SK-N-SH treated with all-trans-retinoic acid at 6 μM for 48 hours (cell line): ENCODE data around the gene SLC35F4.

ENCODE experiments used
- ARNTL ChIP-seq: fragments of 450-650 bp; formaldehyde crosslinking; IDR thresholded peaks from 2 replicates; pipeline ENCODE4 v1.5.0; 2020; ENCODE audit warnings: low read depth, mild to moderate bottlenecking, moderate library complexity, borderline replicate concordance
- BACH2 ChIP-seq: fragments of 250-450 bp; sonication (Bioruptor Pico); IDR thresholded peaks from 2 replicates; pipeline ENCODE4 v1.9.0; 2021; ENCODE audit warnings: mild to moderate bottlenecking, borderline replicate concordance
- CREB5 ChIP-seq: fragments of 250-450 bp; sonication (Bioruptor Pico); IDR thresholded peaks from 2 replicates; pipeline ENCODE4 v1.5.1; 2020; ENCODE audit warnings: low read depth, mild to moderate bottlenecking, moderate library complexity
- GLIS3 ChIP-seq: fragments of 250-450 bp; sonication (Bioruptor Pico); IDR thresholded peaks from 2 replicates; pipeline ENCODE4 v1.5.0; 2020; ENCODE audit warnings: mild to moderate bottlenecking, moderate library complexity
- ISL1 ChIP-seq: fragments of 250-450 bp; sonication (Bioruptor Pico); IDR thresholded peaks from 2 replicates; pipeline ENCODE4 v2.1.2; 2022; ENCODE audit warnings: mild to moderate bottlenecking, moderate library complexity
- OSR1 ChIP-seq: fragments of 250-450 bp; sonication (Bioruptor Pico); IDR thresholded peaks from 2 replicates; pipeline ENCODE4 v1.8.0; 2022; ENCODE audit warnings: moderate library complexity, mild to moderate bottlenecking, inconsistent platforms
- POU6F1 ChIP-seq: fragments of 250-450 bp; sonication (Bioruptor Pico); IDR thresholded peaks from 2 replicates; pipeline ENCODE4 v1.8.0; 2021; ENCODE audit warnings: low read depth, mild to moderate bottlenecking, moderate library complexity, borderline replicate concordance
- PPARA ChIP-seq: fragments of 250-450 bp; sonication (Bioruptor Pico); IDR thresholded peaks from 2 replicates; pipeline ENCODE4 v1.5.0; 2020; ENCODE audit warnings: mild to moderate bottlenecking, borderline replicate concordance
- TCF4 ChIP-seq: fragments of 250-450 bp; sonication (Bioruptor Pico); IDR thresholded peaks from 2 replicates; pipeline ENCODE4 v1.8.0; 2021; ENCODE audit warnings: mild to moderate bottlenecking, moderate library complexity, borderline replicate concordance
- TOX ChIP-seq: fragments of 250-450 bp; sonication (Bioruptor Pico); IDR thresholded peaks from 2 replicates; pipeline ENCODE4 v1.8.0; 2021; ENCODE audit warnings: mild to moderate bottlenecking, moderate library complexity, borderline replicate concordance
- ZNF565 ChIP-seq: fragments of 450-650 bp; formaldehyde crosslinking; conservative IDR thresholded peaks from 2 replicates; pipeline ENCODE4 v1.5.0; 2020; ENCODE audit warnings: low read depth, mild to moderate bottlenecking, moderate library complexity
- ZNF70 ChIP-seq: fragments of 450-650 bp; formaldehyde crosslinking; IDR thresholded peaks from 2 replicates; pipeline ENCODE4 v1.5.0; 2020; ENCODE audit warnings: mild to moderate bottlenecking, moderate library complexity
- ZNF8 ChIP-seq: fragments of 450-650 bp; formaldehyde crosslinking; IDR thresholded peaks from 2 replicates; pipeline ENCODE4 v1.5.0; 2020; ENCODE audit warnings: mild to moderate bottlenecking, moderate library complexity
- TF ChIP-seq, protein P1 (sequence below): fragments of 250-450 bp; sonication (Bioruptor Pico); IDR thresholded peaks from 2 replicates; pipeline ENCODE4 v1.8.0; 2020; ENCODE audit warnings: mild to moderate bottlenecking, moderate library complexity, borderline replicate concordance

DNA sequence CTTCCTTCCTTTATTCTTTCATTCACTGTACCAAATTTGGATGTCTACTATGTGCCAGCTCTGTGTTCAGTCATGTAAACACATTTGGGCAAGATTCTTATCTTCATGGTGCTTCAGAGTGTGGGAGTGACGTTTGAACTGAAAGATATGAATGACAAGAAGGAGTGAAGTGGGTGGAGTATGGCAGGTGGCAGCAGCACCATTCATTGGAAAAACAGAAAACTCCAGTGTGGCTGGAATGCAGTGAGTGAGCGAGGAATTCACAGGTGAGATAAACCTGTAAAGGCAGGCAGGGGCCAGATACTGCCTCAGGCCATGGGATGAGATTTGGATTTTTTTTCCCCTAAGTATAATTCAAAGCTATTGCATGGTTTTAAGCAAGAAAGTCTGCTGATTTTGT lies 231.6 kb downstream of the SLC35F4 start:
- TF ChIP-seq ARNTL (no peak), ZNF8 (CRISPR knock-in tag) (no peak), CREB5 (CRISPR knock-in tag) (no peak), BACH2 (CRISPR knock-in tag) (no peak), TOX (CRISPR knock-in tag) (no peak), TCF4 (CRISPR knock-in tag) (no peak), GLIS3 (CRISPR knock-in tag) (no peak), ZNF70 (CRISPR knock-in tag) (no peak), ISL1 (CRISPR knock-in tag) (no peak), PPARA (CRISPR knock-in tag) (no peak), ZNF565 (CRISPR knock-in tag) (no peak), OSR1 (no peak), POU6F1 (CRISPR knock-in tag) (no peak)
- TF ChIP-seq, protein P1, sequence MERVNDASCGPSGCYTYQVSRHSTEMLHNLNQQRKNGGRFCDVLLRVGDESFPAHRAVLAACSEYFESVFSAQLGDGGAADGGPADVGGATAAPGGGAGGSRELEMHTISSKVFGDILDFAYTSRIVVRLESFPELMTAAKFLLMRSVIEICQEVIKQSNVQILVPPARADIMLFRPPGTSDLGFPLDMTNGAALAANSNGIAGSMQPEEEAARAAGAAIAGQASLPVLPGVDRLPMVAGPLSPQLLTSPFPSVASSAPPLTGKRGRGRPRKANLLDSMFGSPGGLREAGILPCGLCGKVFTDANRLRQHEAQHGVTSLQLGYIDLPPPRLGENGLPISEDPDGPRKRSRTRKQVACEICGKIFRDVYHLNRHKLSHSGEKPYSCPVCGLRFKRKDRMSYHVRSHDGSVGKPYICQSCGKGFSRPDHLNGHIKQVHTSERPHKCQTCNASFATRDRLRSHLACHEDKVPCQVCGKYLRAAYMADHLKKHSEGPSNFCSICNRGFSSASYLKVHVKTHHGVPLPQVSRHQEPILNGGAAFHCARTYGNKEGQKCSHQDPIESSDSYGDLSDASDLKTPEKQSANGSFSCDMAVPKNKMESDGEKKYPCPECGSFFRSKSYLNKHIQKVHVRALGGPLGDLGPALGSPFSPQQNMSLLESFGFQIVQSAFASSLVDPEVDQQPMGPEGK (CRISPR knock-in tag): no peak
